GM21717 (cell line): Measurements from ENCODE around the gene CD300E.
"Not testable (repeated sequence)": the region's sequence is repeated elsewhere in the genome, so short reads cannot be mapped to it uniquely, and the experiment has no call there.

Experiments used
- ATAC-seq: cut with Tn5 transposase; IDR thresholded peaks from one replicate; pipeline ENCODE4 v1.9.1; 2021; ENCODE audit warnings: mild to moderate bottlenecking, moderate library complexity; ENCODE audit not compliant: unreplicated experiment

Gene CD300E

DNA sequence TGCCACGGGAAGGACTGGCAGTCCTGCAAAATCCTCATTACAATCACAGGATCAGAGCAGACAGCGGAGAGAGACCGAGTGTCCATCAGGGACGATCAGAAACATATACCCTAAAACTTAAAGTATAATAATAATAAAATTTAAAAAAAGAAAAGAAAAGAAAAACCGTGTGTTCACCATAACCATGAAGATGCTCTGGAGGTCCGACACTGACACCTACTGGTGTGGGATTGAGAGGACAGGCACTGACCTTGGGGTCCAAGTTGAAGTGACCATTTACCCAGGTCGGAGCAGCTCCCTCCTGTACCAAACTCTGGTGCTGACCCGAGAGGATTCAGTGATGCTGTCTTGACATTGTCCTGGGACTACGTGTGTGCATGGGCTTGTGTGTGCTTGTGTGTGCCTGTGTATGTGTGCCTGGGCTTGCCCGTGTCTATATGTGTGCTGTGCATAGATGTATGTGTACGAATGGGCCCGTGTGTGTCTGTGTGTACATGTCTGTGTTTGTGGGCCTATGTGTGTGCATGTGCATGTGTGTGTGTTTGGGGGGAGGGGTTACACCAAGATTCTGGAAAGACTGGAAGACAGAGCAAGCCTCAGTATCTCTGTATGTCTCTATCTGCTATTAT is 21.5 kb downstream of the CD300E start:
- ATAC-seq: no peak

DNA sequence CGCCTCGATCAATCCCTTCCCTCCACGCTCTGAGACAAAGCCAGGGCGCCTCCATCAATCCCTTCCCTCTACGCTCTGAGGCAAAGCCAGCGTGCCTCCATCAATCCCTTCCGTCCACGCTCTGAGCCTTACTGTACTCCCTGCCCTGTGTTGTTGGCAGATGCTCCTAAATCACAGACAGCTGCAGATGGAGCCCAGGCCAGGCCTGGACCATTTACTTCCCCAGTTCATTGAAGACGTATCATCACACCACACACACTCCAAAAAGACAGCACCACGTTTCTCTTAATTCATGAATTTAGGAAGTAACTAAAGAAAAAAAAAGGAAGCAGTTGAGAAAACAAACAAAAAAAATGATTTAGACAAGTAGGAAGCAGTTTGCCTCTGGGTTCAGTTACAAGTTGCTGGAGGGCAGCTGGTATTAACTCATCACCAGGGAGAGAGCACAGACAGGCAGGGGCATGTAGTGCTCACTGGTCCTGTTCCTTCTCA is 24.0 kb downstream of the CD300E start:
- ATAC-seq: no peak

DNA sequence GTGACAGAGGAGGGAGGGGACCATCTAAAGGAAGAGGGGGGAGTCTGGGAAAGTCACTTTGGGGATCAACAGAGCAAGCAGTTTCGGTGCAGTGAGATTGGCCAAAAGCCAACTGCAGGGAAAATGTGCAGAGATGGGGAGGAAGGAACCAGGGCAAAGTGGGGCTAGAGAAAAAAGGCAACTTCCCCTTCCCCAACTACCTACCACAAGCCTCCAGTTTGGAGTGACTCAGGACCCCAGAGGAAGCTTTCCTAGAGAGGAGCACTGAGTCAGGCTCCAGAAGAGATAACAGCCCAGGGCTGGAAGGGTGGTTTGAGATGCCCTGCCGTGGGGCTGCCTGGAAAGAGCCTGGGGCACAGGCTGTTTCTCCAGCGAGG is 24.5 kb downstream of the CD300E start:
- no peak for ATAC-seq

DNA sequence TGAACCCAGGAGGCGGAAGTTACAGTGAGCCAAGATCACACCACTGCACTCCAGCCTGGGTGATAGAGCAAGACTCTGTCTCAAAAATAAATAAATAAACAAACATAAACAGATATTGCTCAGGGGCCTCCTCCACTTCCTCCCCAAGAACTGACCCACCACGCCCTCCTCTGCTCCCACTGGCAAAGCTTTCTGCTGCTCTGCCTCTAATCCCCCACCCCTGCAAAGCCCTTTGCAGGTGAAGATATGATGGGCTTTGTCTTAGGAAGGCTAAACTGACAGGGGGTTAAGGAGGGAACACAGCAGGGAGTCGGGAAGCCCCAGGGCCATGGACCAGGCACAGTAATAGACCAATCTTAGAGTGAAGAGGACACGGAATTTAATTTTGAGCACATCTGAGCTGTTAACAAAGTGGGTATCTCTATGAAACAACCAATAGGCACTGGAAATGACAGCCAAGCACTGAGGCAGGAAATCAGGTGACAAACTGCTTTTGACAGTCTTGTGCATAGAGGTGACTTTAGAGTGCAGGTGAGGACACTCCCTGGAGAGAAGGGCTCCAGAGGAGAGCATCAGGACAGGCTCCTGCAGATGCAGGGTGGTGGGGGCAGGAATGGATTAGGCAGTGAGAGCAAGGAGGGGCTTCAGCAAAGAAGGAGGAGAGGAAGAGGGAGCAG is 25.1 kb downstream of the CD300E start:
- ATAC-seq: no peak

DNA sequence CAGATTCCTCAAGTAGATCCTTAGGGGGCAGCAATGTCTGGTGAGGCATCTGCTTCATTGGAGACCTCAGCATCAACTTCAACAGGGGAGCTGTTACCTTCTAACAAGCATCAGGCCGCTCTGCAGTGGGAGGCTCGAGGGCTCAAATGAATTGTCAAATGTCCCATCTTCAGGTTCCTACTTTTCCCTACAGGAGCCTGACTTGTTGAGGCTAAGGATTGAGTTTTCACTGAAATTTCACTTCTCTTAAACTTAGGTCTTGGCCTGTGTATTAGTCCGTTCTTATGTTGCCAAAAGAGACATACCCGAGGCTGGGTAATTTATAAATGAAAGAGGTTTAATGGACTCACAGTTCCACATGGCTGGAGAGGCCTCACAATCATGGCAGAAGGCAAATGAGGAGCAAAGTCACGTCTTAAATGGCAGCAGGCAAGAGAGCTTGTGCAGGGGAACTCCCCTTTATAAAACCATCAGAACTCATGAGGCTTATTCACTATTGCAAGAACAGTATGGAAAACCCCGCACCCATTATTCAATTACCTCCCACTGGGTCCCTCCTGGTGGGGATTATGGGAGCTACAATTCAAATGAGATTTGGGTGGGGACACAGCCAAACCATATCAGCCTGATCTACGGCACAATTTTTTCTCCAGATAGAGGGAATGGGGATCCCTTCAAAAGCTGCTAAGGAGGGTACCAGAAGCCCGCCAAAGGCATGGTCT is 26.3 kb downstream of the CD300E start:
- no peak for ATAC-seq

DNA sequence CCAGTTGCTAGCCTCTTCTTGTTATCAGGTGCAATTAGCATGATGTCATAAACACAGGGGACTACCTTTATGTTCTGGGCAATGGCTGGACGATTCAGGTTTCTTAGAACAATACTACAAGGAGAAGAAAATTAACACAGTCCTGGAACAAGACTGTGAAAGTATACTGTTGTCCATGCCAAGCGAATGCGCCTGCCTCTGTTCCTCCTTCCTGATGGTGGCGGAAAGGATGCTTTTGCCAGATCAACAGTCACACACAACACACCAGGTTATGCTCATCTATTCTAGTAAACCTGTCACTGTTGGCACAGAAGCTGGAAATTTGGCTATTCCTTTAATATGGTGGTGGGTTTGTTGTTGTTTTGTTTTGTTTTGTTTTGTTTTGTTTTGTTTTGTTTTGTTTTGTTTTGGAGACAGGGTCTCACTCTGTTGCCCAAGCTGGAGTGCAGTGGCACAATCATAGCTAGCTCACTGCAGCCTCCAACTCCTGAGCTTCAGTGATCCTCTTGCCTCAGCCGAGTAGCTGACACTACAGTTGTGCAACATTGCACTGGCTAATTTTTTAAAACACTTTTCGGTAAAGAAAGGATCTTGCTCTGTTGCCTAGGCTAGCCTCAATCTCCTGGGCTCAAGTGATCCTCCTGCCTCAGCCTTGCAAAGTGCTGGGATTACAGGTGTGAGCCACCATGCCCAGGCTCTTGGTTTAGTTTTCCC is 28.3 kb downstream of the CD300E start:
- no peak for ATAC-seq

DNA sequence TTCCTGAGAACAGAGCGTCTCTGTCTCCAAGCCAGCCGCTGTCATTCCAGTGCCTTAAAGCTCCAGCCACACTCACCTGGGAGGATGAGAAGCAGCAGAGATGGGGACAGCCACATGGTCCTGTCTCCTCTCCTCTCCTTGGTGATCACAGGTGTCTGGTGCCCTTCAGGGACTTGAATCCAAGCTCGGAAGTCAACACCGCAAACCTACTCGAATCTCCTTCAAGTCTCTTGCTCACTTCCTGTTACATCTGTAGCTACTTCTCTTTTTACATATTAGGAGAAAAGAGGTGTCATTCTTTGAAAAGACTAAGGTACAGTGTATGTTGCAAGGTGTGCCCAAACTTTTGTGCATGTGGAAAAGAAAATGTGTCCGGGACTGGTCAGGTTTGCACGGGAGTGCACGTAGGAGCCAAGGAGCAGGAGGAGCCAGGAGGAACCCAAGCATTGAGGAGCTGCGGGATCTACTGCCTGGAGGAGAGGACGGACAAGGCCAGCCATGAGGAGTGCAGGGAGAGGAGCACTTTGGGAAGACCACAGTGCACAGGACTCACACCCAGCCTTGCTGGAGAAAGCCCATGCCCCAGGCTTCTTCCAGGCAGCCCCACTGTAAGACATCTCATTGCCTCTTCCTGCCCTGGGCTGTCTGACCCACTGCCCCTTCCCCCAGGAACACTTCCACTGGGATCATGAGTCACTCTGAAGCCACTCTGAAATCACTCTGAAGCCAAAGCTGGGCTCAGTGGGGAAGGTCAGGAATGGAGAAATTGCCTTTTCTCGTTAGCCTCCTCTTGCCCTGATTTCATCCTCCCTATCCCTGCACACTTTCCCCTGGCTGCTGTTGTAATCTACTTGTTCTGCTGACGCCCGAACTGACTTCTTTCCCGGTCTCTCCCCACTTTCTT is 31.2 kb downstream of the CD300E start, which contains the start of gene CD300LD:
Gene CD300LD (minus strand): TSS at position 197 of the 904 bp plus-strand sequence. CDS start 81 bp downstream, at position 116.
- no peak for ATAC-seq

DNA sequence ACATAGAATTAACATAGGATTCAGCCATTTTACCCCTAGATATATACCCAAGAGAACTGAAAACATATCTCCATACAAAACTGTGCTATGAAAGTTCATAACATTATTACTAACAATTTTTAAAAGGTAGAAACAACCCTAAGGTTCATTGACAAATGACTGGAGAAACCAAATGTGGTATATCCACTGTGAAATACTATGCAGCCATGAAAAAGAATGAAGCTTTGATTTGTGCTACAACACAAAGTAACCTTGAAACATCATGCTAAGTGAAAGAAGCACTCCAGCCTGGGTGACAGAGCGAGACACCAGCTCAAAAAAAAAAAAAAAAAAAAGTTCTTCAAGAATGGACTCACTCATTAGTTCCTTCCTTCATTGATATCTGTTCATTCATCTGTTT is 32.0 kb downstream of the CD300E start:
- no peak for ATAC-seq

DNA sequence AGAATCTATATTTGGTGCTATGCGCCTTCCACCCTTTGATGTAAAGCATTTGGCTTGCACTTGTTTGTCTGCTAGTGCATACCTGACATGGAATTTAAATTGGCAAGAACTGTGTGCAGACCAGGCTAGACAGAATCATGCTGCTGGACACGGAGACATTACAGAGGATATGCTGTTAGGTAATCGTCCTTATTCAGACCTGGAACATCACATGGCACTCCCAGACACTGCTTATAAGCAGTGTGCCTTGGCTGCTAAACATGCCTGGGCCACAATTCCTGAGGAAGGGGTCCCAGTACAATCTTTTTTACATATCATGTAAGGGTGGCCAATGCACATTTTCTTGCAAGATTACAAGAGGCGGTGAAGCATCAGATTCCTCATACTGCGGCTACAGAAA is 37.8 kb downstream of the CD300E start:
- no peak for ATAC-seq

DNA sequence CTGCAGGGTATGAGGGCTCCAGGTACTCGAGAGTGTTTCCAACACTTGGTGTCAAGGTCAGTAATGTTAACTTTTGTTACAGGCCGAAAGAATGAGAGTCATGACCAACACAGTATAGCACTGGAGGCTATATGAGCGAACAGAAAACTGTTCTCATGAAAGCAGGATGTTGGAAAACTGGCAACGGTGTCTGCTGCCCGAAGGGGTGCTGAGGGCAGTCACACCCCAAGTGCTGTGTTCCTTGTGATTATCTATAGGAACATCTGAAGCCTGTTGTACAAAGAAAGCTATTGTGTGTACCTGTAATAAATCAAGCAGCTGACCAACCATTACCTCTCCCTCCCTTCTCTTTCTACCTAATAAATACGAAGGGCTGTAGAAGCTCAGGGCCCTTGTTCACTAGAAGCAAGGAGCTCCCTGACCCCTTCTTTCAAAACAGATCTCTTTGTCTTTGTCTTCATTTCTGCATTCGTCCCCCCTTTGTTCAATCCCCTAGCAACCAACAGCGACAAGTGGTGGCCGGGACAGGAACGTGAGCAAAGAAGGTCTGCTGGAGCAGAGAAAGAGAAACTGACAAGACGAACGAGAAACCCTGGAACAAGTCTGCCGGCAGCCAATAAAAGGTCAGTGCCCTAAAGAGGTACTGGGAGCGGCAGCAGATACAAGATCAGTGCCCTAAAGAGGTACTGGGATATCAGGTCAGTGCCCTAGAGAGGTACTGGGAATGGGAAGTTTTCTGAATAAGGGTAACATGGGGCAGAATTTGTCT is 39.1 kb downstream of the CD300E start:
- ATAC-seq: no peak

DNA sequence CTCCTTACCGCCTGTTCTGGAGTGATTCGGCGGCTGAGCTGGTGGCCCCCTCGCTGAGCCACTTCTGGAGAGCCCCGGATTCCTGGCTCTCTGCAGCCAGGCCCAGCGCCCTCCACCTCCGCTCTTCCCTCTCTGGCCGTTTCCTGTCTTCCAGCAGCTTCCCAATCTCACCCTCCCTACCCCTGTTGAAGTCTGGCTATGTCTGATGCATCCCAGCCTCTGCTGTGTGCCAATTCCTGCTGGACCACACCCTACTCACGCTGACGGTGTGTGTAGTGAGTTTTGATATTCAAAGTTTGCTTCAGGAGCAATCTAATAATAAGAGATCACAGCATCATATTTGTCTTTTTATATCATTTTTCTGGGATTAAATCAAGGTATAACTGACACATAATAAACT is 40.9 kb downstream of the CD300E start:
- no peak for ATAC-seq

DNA sequence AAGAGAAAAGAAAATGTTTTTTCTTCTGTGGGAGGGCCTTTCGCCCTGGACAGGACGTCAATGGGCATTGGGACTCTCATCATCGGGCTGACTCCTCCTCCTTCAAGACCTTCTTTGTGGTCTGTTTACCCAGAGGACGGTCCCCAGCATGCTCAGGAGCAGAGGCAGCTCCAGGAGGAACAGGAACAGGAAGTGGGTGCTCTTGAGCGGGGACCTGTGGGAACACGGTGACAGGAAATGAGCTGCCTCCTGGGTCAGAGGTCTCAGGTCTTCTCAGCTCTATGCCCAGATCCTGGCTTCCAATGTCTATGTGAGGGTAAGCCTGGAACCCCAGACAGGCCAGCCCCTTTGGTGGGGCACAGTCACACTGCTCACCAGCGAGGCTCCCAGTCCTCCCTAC is 43.6 kb downstream of the CD300E start:
- ATAC-seq: no peak

DNA sequence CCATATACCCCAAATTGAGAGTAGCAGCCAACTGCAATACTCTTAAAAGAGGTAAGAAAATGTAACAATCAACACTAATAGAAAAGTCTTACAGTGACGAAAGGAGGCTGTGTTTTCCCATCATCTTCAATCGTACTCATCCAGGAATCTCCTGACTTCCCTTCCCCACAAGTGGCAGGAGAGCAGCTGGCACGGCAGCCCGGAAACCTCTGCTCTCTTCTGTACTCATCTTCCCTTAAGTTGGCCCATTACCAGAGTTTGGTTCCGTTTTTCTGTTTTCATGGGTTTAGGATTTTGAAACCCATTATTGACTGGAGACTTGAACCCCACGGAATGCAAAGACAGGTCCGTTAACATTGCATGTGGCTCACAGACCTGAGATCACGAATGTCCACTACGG is 44.6 kb downstream of the CD300E start:
- ATAC-seq: no peak

DNA sequence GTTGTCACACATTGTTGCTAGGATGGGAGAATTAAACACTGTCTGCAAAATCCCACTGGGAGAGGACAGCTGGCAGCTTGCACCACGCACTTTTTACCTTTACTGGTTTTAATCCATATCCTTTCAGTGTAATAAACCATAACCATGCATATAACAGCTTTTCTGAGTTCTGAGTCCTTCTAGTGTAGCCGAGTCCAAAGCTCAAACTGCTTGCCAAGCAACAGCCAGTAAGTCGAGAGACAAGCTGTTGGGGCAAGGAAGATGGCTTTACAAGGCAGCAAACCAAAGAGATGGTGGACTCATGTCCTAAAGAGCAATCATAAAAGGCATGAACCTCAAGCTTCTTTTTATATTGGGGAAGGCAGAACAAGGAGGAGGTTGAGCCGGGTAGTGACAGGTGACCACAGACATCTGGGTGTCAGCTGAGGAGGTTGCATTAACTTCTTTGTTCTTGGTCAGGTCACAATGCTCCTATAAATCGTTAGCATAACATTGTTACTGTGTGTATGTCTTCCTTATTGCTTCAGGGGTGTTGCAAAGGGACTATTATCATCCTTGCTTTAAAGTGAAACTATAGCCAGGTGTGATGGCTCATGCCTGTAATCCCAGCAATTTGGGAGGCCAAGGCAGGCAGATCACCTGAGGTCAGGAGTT is 48.9 kb downstream of the CD300E start:
- no peak for ATAC-seq

DNA sequence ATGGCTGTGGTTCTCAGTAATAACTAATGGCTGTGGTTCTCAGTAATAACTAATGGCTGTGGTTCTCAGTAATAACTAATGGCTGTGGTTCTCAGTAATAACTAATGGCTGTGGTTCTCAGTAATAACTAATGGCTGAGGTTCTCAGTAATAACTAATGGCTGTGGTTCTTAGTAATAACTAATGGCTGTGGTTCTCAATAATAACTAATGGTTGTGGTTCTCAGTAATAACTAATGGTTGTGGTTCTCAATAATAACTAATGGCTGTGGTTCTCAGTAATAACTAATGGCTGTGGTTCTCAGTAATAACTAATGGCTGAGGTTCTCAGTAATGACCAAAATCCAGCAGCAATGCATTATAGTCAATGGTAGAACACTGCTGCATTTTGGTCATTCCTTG is 49.9 kb downstream of the CD300E start:
- not testable (repeated sequence) for ATAC-seq

DNA sequence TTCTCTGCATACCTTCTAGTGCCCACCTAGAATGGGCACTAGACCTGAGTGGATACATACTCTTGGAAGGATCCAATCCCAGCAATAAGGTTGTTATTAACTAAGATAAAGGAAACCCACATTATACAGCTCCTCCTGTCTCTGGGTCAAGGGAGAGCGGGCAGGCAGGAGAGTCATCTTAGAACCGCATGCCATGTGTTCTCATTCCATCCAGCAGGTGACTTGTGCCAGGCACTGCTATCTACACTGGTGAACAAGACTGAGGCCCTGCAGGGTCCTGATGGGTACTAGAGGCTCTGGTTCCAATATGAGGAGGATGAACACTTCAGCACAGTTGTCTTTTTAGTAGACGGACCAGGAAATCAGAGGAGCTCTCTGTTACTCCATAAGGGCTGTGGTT is 50.4 kb downstream of the CD300E start:
- no peak for ATAC-seq

DNA sequence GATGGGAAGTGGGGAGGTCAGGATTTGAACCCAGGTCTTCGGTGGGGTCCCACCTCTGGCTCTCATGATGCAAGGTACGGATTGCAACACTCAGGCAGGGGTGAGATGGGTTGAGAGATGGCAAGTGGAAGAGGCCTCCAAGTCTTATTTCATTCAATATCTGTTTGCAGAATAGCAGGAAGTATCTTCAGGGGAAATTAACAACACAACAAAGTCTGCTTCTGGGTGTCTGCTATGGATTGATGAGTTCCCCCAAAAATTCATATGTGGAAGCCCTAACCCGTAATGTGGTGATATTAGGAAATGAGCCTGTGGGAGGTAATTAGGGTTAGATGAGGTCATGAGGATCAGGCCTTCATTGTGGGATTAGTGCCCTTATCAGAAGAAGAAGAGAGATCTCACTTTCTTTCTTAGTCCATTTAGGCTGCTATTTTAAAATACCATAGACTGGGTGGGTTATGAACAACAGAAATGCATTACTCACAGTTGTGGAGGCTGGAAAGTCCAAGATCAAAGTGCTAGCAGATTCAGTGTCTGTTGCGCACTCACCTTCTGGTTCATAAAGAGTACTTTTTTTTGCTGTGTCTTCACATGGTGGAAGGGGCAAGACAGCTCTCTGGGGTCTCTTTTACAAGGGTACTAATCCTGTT is 51.8 kb downstream of the CD300E start:
- ATAC-seq: no peak
